ENCODE data around the gene EIF2S3. TPM values are rescaled to one million over a fixed set of nuclear protein-coding genes. Genes with fewer than 3 reads are reported as not detected.

Gene EIF2S3
- total and polyA plus RNA-seq, 10 of the 15 experiments (the other 5 are each of a cell fraction or from before 2014, with no cell fraction given): 115 to 385 (median 201) TPM

DNA sequence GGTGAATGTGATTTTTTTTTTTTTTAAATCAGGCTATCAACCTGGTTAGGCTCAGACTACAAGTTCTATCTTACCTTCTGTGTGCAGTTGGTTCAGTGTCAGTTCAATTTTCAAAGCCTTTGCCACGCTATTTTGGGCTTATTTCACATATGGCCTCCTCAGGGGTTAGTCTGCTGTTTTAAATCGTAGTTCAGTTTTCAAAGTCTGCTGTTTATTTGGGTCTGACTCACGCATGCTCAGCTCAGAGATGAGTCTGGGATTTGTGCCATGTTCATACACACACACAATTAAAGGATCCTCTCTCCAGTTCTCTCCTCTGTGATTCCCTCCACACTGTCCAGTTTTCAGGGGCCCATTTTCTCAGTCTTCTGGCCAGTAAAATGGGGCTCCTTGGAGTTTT lies 62.5 kb downstream of the EIF2S3 start:
- no TSS peak for BruUV-seq (replicated peaks)
- ChIA-PET CTCF (no interaction called here), RAD21 (ENCODE audit: unreplicated experiment) (no interaction called here), POLR2A (no interaction called here), SMC1A (ENCODE audit: uncharacterized antibody, unreplicated experiment) (no interaction called here)
- no peak overlapping the region for H3K9ac ChIP-seq (ENCODE audit: control insufficient read depth, insufficient read depth, low read length)
- H3K9me3 ChIP-seq (replicated peaks; ENCODE audit: control insufficient read depth, insufficient read depth, low read length): no peaks in the 10 kb centered on the region
- H2AFZ ChIP-seq (ENCODE audit: control insufficient read depth, low read depth, low read length): no peak overlapping the region
- no peaks in the 10 kb centered on the region for H3K4me1 ChIP-seq (ENCODE audit: control insufficient read depth, insufficient read depth, low read length)
- no peak overlapping the region for H3K27ac ChIP-seq (ENCODE audit: control insufficient read depth, insufficient read depth)
- in situ Hi-C loops (cut with MboI) (no loop called here), intact Hi-C loops (cut with micrococcal nuclease; ENCODE audit: unreplicated experiment) (no loop called here)
- WGBS (ENCODE audit: insufficient coverage, insufficient replicate concordance, low lambda C conversion rate, missing lambda C conversion rate): 50% methylated on average over 3 of the region's 3 CpGs
- ATAC-seq (no peak), FAIRE-seq (no peak), DNase-seq (ENCODE audit: low read depth, low spot score) (no peak)
- H3K36me3 ChIP-seq (ENCODE audit: control insufficient read depth in 2 of 2, insufficient read depth in 2 of 2, low read length in 1 of 2): no peaks in the 10 kb centered on the region
- H3K4me2 ChIP-seq (ENCODE audit: control insufficient read depth, insufficient read depth): no peak overlapping the region
- H3K79me2 ChIP-seq (ENCODE audit: control insufficient read depth, insufficient read depth, low read length): no peaks in the 10 kb centered on the region
- TF ChIP-seq, protein P1, sequence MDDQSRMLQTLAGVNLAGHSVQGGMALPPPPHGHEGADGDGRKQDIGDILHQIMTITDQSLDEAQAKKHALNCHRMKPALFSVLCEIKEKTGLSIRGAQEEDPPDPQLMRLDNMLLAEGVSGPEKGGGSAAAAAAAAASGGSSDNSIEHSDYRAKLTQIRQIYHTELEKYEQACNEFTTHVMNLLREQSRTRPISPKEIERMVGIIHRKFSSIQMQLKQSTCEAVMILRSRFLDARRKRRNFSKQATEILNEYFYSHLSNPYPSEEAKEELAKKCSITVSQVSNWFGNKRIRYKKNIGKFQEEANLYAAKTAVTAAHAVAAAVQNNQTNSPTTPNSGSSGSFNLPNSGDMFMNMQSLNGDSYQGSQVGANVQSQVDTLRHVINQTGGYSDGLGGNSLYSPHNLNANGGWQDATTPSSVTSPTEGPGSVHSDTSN (IDR thresholded peaks at IDR 0.05; ENCODE audit: insufficient replicate concordance, low read depth, low read length): no peak
- TF ChIP-seq RBBP5 (conservative IDR thresholded peaks at IDR 0.05): no peak
- no peak for TF ChIP-seq KDM1A (IDR thresholded peaks at IDR 0.05; ENCODE audit: borderline replicate concordance)
- no peak for TF ChIP-seq NFIC (IDR thresholded peaks at IDR 0.05; ENCODE audit: low read depth, low read length)
- TF ChIP-seq, protein P2, sequence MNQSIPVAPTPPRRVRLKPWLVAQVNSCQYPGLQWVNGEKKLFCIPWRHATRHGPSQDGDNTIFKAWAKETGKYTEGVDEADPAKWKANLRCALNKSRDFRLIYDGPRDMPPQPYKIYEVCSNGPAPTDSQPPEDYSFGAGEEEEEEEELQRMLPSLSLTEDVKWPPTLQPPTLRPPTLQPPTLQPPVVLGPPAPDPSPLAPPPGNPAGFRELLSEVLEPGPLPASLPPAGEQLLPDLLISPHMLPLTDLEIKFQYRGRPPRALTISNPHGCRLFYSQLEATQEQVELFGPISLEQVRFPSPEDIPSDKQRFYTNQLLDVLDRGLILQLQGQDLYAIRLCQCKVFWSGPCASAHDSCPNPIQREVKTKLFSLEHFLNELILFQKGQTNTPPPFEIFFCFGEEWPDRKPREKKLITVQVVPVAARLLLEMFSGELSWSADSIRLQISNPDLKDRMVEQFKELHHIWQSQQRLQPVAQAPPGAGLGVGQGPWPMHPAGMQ (IDR thresholded peaks at IDR 0.05; ENCODE audit: borderline replicate concordance): no peak
- TF ChIP-seq CEBPB (IDR thresholded peaks at IDR 0.05; ENCODE audit: borderline replicate concordance in 1 of 2, low read depth in 2 of 2, low read length in 2 of 2): no peak
- TF ChIP-seq, protein P3, sequence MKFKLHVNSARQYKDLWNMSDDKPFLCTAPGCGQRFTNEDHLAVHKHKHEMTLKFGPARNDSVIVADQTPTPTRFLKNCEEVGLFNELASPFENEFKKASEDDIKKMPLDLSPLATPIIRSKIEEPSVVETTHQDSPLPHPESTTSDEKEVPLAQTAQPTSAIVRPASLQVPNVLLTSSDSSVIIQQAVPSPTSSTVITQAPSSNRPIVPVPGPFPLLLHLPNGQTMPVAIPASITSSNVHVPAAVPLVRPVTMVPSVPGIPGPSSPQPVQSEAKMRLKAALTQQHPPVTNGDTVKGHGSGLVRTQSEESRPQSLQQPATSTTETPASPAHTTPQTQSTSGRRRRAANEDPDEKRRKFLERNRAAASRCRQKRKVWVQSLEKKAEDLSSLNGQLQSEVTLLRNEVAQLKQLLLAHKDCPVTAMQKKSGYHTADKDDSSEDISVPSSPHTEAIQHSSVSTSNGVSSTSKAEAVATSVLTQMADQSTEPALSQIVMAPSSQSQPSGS (IDR thresholded peaks at IDR 0.05; ENCODE audit: low read length): no peak
- TF ChIP-seq ZBED1 (IDR thresholded peaks at IDR 0.05; ENCODE audit: borderline replicate concordance): no peak
- TF ChIP-seq SMARCA5 (IDR thresholded peaks at IDR 0.05): no peak
- no peak for TF ChIP-seq CHD1 (IDR thresholded peaks at IDR 0.05; ENCODE audit: low read depth, low read length)
- H4K20me1 ChIP-seq (ENCODE audit: control insufficient read depth, insufficient read depth): no peaks in the 10 kb centered on the region
- no peaks in the 10 kb centered on the region for H3K27me3 ChIP-seq (replicated peaks in 1 of 2; ENCODE audit: control insufficient read depth in 2 of 2, insufficient read depth in 2 of 2, low read length in 1 of 2)
- no peak overlapping the region for H3K4me3 ChIP-seq
